Body of pancreas (tissue), 4 donors: ENCODE measurements around the gene HLX. TPM values are rescaled to one million over a fixed set of nuclear protein-coding genes. Genes with fewer than 3 reads are reported as not detected.

Source experiments
- ATAC-seq: fragments of 150-250 bp; one replicate; pipeline ENCODE4 v1.9.1; 2016
- DNase-seq, 4 donors: peaks; one replicate each; pipeline ENCODE4 v3.0.0-alpha.2; 2019
- H3K27ac ChIP-seq, 4 donors: fragments of 200-600 bp; sonication (generic); 1 replicate in 3 of 4; 2 replicates in 1 of 4; pipeline versions ENCODE4 v1.5.1 to v1.6.1; 2016 to 2019; ENCODE audit warnings: mild to moderate bottlenecking in 1 of 4, mixed read lengths in 1 of 4, moderate library complexity in 1 of 4
- H3K27me3 ChIP-seq, 2 donors: fragments of 200-600 bp; sonication (generic); one replicate each; pipeline ENCODE4 v1.6.0; 2016; ENCODE audit warnings: mild to moderate bottlenecking in 1 of 2
- H3K36me3 ChIP-seq, 2 donors: fragments of 200-600 bp; sonication (generic); replicated peaks in 1 of 2; 2 replicates each; pipeline ENCODE4 v1.5.1; 2016; ENCODE audit warnings: low read depth in 2 of 2; ENCODE audit not compliant: insufficient read depth in 1 of 2
- H3K4me1 ChIP-seq: fragments of 200-600 bp; sonication (generic); one replicate; pipeline ENCODE4 v1.6.0; 2016
- H3K4me3 ChIP-seq, 2 donors: fragments of 200-600 bp; sonication (generic); 1 replicate in 1 of 2; 2 replicates in 1 of 2; pipeline ENCODE4 v1.5.1; 2016 to 2019
- H3K9me3 ChIP-seq, 3 donors: fragments of 200-600 bp; sonication (generic); 1 replicate in 2 of 3; 2 replicates in 1 of 3; pipeline ENCODE4 v1.5.1; 2016
- POLR2A ChIP-seq, 3 donors: fragments of 450-650 bp; IDR thresholded peaks; one replicate each; pipeline ENCODE4 v1.6.1; 2016; ENCODE audit warnings: antibody characterized with exemption in 3 of 3, mild to moderate bottlenecking in 2 of 3
- WGBS, 2 donors: methylation state at CpG; one replicate each; pipeline ENCODE4 v1.1.5; 2017; 5-methylcytosine and 5-hydroxymethylcytosine counted together
- intact Hi-C: fragments of 100-400 bp; cut with DNase I; formaldehyde crosslinking; loops from one replicate; pipeline ENCODE4 v1.15.1; 2023
- total RNA-seq, 2 donors: library from RNA; depleted of rRNA; stranded (reverse); fragments of >200 nt; gene quantifications; one replicate each; pipeline ENCODE4 v1.1.0, GENCODE V29; 2016
- TF ChIP-seq, protein P1 (sequence below), 7 experiments: fragments of 450-650 bp in 4 of 7; fragments of 200-600 bp in 3 of 7; sonication (generic) in 3 of 7; IDR thresholded peaks; one replicate each; pipeline ENCODE4 v1.5.1; 2016 to 2019; ENCODE audit warnings: antibody characterized with exemption in 7 of 7

The HLX gene
- total RNA-seq, 2 donors from 2014 or later = 1.6 to 1.8 TPM

DNA sequence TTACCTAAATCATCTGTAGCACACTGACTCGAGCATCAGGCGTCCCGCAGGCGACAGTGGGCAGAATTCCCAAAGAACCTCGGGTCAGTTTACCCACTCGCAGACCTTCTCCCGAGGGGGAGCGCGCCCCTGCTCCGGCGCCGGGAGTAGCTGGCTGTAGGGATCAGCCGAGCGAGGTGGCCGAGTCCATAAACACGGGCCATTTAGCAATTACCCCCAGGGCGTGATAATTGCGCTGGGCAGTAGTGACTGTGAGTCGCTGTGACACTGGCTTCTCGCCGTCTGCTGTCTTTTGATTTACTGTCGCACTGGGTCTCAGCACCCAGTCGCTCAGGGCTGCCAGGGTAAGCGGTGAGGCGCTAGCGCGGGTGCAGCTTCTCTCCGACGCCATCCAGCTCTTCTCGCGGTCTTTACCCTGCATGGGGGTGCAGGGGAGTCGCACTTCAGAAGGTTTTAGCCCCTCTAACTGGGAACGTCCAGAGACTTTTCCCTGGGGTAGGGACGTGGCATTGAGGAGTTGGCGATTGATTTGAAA, 16.2 kb downstream of the HLX start:
- H3K27ac ChIP-seq = no peak overlapping the region
- peaks cover 25% of the 10 kb centered on the region for H3K4me1 ChIP-seq
- 19 to 29% methylated on average over 23 to 35 of the region's 35 CpGs for WGBS, 2 donors
- no peaks in the 10 kb centered on the region for H3K9me3 ChIP-seq
- intact Hi-C loops = no loop called here
- TF ChIP-seq, protein P1, sequence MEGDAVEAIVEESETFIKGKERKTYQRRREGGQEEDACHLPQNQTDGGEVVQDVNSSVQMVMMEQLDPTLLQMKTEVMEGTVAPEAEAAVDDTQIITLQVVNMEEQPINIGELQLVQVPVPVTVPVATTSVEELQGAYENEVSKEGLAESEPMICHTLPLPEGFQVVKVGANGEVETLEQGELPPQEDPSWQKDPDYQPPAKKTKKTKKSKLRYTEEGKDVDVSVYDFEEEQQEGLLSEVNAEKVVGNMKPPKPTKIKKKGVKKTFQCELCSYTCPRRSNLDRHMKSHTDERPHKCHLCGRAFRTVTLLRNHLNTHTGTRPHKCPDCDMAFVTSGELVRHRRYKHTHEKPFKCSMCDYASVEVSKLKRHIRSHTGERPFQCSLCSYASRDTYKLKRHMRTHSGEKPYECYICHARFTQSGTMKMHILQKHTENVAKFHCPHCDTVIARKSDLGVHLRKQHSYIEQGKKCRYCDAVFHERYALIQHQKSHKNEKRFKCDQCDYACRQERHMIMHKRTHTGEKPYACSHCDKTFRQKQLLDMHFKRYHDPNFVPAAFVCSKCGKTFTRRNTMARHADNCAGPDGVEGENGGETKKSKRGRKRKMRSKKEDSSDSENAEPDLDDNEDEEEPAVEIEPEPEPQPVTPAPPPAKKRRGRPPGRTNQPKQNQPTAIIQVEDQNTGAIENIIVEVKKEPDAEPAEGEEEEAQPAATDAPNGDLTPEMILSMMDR (IDR thresholded peaks at IDR 0.05) = no peak
- TF ChIP-seq POLR2A (IDR thresholded peaks at IDR 0.05) = no peak
- DNase-seq = no peak
- H3K27me3 ChIP-seq = peaks cover 0 to 41% of the 10 kb centered on the region in 2 donors
- no peak overlapping the region for H3K4me3 ChIP-seq
- H3K36me3 ChIP-seq = no peaks in the 10 kb centered on the region
- no peak for ATAC-seq

DNA sequence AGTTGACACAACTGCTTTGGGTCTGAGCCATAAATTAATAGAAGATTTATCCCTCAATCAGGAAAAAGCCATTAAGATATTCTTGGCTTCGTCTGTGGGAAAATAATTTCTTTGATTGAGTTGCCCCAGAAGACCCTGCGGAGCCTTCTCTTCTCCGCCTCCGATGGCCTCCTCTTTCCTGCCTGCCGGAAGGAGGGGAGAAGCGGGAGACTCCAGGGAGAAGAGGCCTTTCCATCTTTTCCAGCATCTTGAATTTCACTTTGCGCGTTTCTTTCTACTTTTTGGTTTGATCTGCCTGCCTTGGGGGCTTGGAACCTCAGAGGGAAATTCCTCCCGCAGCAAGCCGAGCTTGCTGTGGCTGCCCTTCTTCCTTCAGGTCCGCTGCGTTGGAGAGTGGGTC, 16.8 kb downstream of the HLX start:
- H3K4me1 ChIP-seq = peaks cover 25% of the 10 kb centered on the region
- ATAC-seq (no peak), DNase-seq (no peak)
- no peaks in the 10 kb centered on the region for H3K36me3 ChIP-seq
- H3K27ac ChIP-seq = no peak overlapping the region
- TF ChIP-seq POLR2A (IDR thresholded peaks at IDR 0.05) = no peak
- TF ChIP-seq, protein P1 (IDR thresholded peaks at IDR 0.05) = no peak
- H3K4me3 ChIP-seq = no peak overlapping the region
- no peaks in the 10 kb centered on the region for H3K9me3 ChIP-seq
- peaks cover 0 to 35% of the 10 kb centered on the region in 2 donors for H3K27me3 ChIP-seq
- intact Hi-C loops = no loop called here
- 37 to 45% methylated on average over 12 of the region's 12 CpGs for WGBS, 2 donors

DNA sequence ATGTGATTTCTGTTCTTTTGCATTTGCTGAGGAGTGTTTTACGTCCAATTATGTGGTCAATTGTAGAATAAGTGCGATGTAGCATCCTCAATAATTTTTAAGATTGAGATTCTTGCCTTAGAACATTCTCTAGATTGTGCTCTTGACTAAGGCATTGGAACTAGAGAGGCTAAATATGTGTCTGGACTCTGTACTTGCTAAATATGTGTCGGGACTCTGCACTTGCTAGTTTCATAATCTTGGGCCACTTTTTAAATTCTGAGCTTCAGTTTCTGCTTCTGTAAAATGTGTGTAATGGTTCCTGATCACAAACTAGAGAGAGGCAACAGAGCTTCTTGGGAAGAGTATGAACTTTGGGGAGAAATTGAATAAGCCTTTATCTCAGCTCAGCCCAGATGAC, 21.6 kb downstream of the HLX start:
- TF ChIP-seq POLR2A (IDR thresholded peaks at IDR 0.05) = no peak
- TF ChIP-seq, protein P1 (IDR thresholded peaks at IDR 0.05) = no peak
- 71 to 81% methylated on average over 3 of the region's 3 CpGs for WGBS, 2 donors
- intact Hi-C loops = loop anchor here (10.0 kb wide), 1 partner anchor 534 kb away; no protein-coding TSS in a partner anchor
- no peaks in the 10 kb centered on the region for H3K36me3 ChIP-seq
- no peaks in the 10 kb centered on the region for H3K4me1 ChIP-seq
- H3K9me3 ChIP-seq = no peaks in the 10 kb centered on the region
- no peak for DNase-seq
- no peak overlapping the region for H3K4me3 ChIP-seq
- no peak overlapping the region for H3K27ac ChIP-seq
- no peak for ATAC-seq
- peaks cover 0 to 4% of the 10 kb centered on the region in 2 donors for H3K27me3 ChIP-seq

DNA sequence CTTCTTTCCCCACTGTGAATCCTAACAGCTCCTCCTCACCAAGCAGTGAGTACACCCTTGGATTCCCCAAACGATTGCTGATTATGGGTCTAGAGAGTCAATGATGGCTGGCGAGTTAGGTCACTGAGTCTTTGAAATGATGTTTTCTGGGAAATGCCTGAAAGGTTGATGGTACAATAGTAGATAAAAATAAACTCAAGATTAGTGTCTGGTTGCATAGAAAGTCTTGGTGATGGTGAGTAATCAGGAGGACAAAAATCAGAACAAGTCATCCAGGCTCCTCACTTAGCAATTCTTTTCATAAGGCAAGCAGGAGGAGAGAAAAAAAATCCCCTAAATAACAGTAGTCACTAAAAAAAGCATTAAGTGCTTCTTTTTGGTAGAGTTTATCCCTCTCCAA, 22.6 kb downstream of the HLX start:
- no peak overlapping the region for H3K27ac ChIP-seq
- DNase-seq = no peak
- intact Hi-C loops = loop anchor here (10.0 kb wide), 1 partner anchor 533 kb away; no protein-coding TSS in a partner anchor
- no peaks in the 10 kb centered on the region for H3K27me3 ChIP-seq
- no peak overlapping the region for H3K4me3 ChIP-seq
- 49 to 60% methylated on average over 2 of the region's 2 CpGs for WGBS, 2 donors
- TF ChIP-seq POLR2A (IDR thresholded peaks at IDR 0.05) = no peak
- TF ChIP-seq, protein P1 (IDR thresholded peaks at IDR 0.05) = no peak
- H3K36me3 ChIP-seq = no peaks in the 10 kb centered on the region
- ATAC-seq = no peak
- H3K9me3 ChIP-seq = no peaks in the 10 kb centered on the region
- no peaks in the 10 kb centered on the region for H3K4me1 ChIP-seq

DNA sequence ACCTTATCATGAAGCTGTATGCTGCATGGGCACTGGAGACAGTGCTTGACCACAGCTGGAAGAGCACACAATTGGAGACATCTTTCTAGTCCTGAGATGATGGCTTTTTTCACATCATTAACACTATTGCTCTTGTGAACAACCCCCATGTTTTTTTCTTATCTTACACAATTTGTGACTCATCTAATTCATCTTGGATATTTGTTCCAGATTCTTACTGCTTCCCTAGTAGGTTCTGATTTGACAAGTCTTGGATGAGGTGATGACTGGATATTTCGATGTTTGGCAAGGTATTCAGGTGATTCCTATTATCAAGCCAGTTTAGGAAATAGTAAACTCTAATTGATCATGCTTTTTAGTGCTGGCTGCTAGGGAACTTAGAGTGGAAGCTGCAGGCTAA, 23.7 kb downstream of the HLX start:
- no peaks in the 10 kb centered on the region for H3K36me3 ChIP-seq
- H3K4me1 ChIP-seq = no peaks in the 10 kb centered on the region
- intact Hi-C loops = loop anchor here (10.0 kb wide), 1 partner anchor 532 kb away; no protein-coding TSS in a partner anchor
- H3K27me3 ChIP-seq = no peaks in the 10 kb centered on the region
- DNase-seq (no peak), ATAC-seq (no peak)
- no peak overlapping the region for H3K4me3 ChIP-seq
- WGBS, 2 donors = 75 to 82% methylated on average over 1 of the region's 1 CpG
- TF ChIP-seq, protein P1 (IDR thresholded peaks at IDR 0.05) = no peak
- TF ChIP-seq POLR2A (IDR thresholded peaks at IDR 0.05) = no peak
- H3K9me3 ChIP-seq = no peaks in the 10 kb centered on the region
- H3K27ac ChIP-seq = no peak overlapping the region
